WI38 (cell line): ENCODE results near the gene TMCO4.

Source experiments
- H3K4me3 ChIP-seq: 2 replicates; pipeline ENCODE4 v1.5.1; 2011; ENCODE audit warnings: low read depth, mild to moderate bottlenecking, control low read depth, low read length
- CTCF ChIP-seq: IDR thresholded peaks from 2 replicates; pipeline ENCODE4 v1.5.1; 2012; ENCODE audit warnings: low read depth, mild to moderate bottlenecking, control low read depth, low read length

Gene TMCO4

GRCh38 chr1:19835578-19835977 lies 35.9 kb upstream of the TMCO4 start:
- no peak for TF ChIP-seq CTCF
- H3K4me3 ChIP-seq = no peak overlapping the region

DNA sequence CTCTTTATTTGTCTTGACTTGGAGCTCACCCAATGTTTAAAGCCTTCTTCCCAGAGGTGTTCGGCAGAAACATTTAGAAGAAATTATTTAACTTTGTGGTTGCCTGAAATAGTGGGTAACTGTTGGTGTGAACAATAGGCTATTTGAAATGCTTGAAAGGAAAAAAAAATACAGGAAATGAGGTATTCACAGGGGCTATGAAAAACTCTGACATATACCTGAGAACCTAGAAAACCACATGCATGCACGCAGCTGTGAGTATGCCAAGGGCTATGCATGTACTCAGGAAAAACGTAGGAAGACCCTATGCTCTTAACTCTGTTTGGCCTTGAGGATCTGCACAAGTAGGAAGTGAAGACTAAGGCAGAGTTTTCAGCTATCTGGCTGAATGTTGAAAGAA lies 31.7 kb upstream of the TMCO4 start:
- TF ChIP-seq CTCF = no peak
- H3K4me3 ChIP-seq = no peak overlapping the region

DNA sequence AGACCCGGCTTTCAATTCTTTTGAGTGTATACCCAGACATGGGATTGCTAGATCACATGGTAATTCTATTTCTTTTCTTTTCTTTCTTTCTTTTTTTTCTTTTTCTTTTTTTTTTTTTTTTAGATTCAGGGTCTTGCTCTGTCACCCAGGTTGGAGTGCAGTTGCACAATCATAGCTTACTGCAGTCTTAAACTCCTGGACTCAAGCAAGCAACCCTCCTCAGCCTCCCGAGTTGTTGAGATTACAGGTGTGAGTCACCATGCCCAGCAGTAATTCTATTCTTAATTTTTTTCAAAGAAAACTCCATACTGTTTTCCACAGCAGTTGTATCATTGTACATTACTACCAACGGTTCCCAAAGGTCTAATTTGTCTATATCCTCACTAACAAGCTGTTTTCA lies 28.8 kb upstream of the TMCO4 start:
- no peak overlapping the region for H3K4me3 ChIP-seq
- TF ChIP-seq CTCF = no peak

DNA sequence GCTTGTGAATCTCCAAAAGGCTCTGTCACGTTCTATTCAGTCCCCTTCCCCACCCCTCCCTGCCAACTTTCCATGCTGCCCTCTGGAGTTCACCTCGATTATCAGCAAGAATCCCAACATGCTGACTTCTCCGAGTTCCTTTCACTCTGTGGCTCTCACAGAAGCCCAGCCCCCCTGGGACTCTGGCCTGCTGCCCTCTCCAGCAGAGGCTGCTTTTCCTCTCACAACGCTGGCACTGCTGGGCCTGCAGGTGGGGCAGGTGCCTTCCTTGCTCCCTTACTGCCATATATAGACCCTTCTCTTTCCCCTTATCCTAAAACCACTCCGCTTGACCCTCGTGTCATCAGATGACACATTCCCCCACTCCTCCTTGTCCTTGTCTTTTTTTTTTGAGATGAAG lies 25.6 kb upstream of the TMCO4 start:
- H3K4me3 ChIP-seq = no peak overlapping the region
- no peak for TF ChIP-seq CTCF

DNA sequence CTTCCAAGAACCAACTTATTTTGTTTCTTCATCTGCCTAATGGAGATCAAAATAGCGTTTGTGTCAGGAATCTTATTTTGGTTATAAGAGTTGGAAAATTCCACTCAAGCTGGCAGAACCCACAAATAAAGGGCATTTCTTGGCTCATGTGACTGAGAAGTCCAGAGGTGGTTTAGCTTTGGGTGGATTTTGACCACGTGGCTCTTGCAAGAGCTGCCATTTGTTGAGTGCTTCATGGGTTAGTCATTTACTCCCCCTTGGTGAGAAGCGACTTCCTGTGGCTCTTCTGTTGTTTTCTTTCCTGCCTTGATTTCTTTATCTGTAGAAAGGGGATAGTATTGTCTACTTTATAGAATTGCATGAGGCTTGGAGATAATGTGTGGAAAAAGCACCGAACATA lies 24.8 kb upstream of the TMCO4 start:
- no peak overlapping the region for H3K4me3 ChIP-seq
- no peak for TF ChIP-seq CTCF

- TF ChIP-seq CTCF = no peak
These were observed 24.3 kb upstream of the TMCO4 start for GRCh38 chr1:19824036-19824435.

GRCh38 chr1:19819701-19820100 lies 20.0 kb upstream of the TMCO4 start:
- TF ChIP-seq CTCF = no peak
- no peak overlapping the region for H3K4me3 ChIP-seq

More at GRCh38 chr1:19824036-19824435, 24.3 kb upstream of the TMCO4 start:
- H3K4me3 ChIP-seq = no peak overlapping the region
